ENCODE data around the gene LAMTOR4. TPM values are rescaled to one million over a fixed set of nuclear protein-coding genes. Genes with fewer than 3 reads are reported as not detected.

Gene LAMTOR4
- total and polyA plus RNA-seq, 2 donors (not counting 1 experiment from before 2014, with no cell fraction given) = 214 to 448 TPM

DNA sequence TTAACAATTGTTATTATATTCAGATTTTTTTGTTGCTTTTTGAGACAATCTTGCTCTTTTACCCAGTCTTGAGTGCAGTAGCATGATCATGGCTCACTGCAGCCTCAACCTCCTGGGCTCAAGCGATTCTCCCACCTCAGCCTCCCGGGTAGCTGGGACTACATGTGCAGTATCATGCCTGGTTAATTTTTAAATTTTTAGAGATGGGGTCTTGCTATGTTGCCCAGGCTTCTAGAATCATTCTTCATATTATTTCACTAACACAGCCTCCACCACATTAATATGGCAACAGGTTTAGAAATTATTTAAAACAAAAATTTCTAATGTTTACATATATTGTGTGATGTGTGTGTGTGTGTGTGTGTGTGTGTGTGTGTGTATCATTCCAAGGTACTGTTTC is 1.4 kb upstream of the LAMTOR4 start:
- H3K79me2 ChIP-seq (ENCODE audit: control insufficient read depth, insufficient read depth, low read length) = peaks cover 33% of the 10 kb centered on the region
- H2AFZ ChIP-seq (ENCODE audit: insufficient read depth, low read depth, low read length, poor library complexity, severe bottlenecking) = no peak overlapping the region
- Mint-ChIP-seq H3K27me3 (no peaks in the 10 kb centered on the region), H3K4me1 (peaks cover 26% of the 10 kb centered on the region), H3K9me3 (ENCODE audit: insufficient read depth) (no peaks in the 10 kb centered on the region), H3K4me3 (peak overlapping the region; percentile 88), H3K27ac (no peak overlapping the region)
- CTCF ChIA-PET = interaction anchor here (0.6 to 1.4 kb wide), 5 partner anchors 8 to 412 kb away, joined by 3 read pairs; no protein-coding TSS in a partner anchor
- H3K4me1 ChIP-seq (ENCODE audit: control insufficient read depth in 2 of 2, insufficient read depth in 2 of 2, low read length in 2 of 2) = peaks cover 22 to 32% of the 10 kb centered on the region in 2 donors
- DNase-seq (no peak), ATAC-seq (ENCODE audit: low read depth) (no peak)
- no peak overlapping the region for H3K4me3 ChIP-seq (ENCODE audit: control extremely low read depth in 1 of 5, extremely low read depth in 1 of 5, insufficient read depth in 1 of 5, low read depth in 2 of 5, low read length in 4 of 5)
- TF ChIP-seq EZH2 (IDR thresholded peaks at IDR 0.05; ENCODE audit: borderline replicate concordance, insufficient read depth, low read depth, low read length, poor library complexity, severe bottlenecking) = no peak
- TF ChIP-seq, protein P1, sequence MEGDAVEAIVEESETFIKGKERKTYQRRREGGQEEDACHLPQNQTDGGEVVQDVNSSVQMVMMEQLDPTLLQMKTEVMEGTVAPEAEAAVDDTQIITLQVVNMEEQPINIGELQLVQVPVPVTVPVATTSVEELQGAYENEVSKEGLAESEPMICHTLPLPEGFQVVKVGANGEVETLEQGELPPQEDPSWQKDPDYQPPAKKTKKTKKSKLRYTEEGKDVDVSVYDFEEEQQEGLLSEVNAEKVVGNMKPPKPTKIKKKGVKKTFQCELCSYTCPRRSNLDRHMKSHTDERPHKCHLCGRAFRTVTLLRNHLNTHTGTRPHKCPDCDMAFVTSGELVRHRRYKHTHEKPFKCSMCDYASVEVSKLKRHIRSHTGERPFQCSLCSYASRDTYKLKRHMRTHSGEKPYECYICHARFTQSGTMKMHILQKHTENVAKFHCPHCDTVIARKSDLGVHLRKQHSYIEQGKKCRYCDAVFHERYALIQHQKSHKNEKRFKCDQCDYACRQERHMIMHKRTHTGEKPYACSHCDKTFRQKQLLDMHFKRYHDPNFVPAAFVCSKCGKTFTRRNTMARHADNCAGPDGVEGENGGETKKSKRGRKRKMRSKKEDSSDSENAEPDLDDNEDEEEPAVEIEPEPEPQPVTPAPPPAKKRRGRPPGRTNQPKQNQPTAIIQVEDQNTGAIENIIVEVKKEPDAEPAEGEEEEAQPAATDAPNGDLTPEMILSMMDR (IDR thresholded peaks at IDR 0.05) = no peak
- H3K27ac ChIP-seq (ENCODE audit: low read length in 2 of 2) = no peak overlapping the region
- H3K9me3 ChIP-seq (ENCODE audit: control extremely low read depth in 1 of 3, control insufficient read depth in 2 of 3, insufficient read depth in 1 of 3, low read length in 2 of 3) = no peaks in the 10 kb centered on the region
- no peaks in the 10 kb centered on the region for H4K20me1 ChIP-seq (ENCODE audit: control insufficient read depth, insufficient read depth, low read length, poor library complexity, severe bottlenecking)
- no CpG with 5 or more reads among the region's 2 CpGs for WGBS (ENCODE audit: insufficient coverage)
- intact Hi-C loops (cut with micrococcal nuclease) = loop anchor here (5.0 kb wide), 2 partner anchors 65 to 125 kb away; no protein-coding TSS in a partner anchor
- peaks cover 0 to 5% of the 10 kb centered on the region in 2 experiments for H3K36me3 ChIP-seq (replicated peaks in 1 of 2; ENCODE audit: control extremely low read depth in 1 of 2, control insufficient read depth in 1 of 2, extremely low read depth in 1 of 2, insufficient read depth in 2 of 2, low read length in 1 of 2)
- no peak overlapping the region for H3K9ac ChIP-seq (ENCODE audit: low read length)
- H3K4me2 ChIP-seq (replicated peaks; ENCODE audit: low read depth, low read length, poor library complexity, severe bottlenecking) = no peak overlapping the region
- POLR2A ChIA-PET = interaction anchor here (1.2 to 2.5 kb wide), 3 partner anchors 10 to 74 kb away, joined by 3 to 16 read pairs (median 11); partner anchors contain the start of genes GPC2, STAG3 and TRAPPC14
- no peaks in the 10 kb centered on the region for H3K27me3 ChIP-seq (replicated peaks in 1 of 4; ENCODE audit: control extremely low read depth in 1 of 4, control insufficient read depth in 3 of 4, insufficient read depth in 4 of 4, low read length in 3 of 4)

DNA sequence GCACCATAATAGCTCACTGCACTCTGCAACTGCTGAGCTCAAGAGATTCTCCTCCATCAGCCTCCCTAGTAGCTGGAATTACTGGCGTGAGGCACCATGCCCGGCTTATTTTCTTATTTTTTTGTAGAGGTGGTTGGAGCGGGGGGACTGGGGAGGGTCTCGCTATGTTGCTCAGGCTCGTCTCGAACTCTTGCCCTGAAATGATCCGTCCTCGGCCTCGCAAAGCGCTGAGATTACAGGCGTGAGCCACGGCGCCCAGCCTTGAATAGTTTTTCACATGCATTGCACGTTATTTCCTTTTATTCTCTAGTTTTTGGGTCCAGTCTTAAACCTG is 526 bp upstream of the LAMTOR4 start:
- H3K79me2 ChIP-seq (ENCODE audit: control insufficient read depth, insufficient read depth, low read length) = peaks cover 42% of the 10 kb centered on the region
- POLR2A ChIA-PET = interaction anchor here (0.7 to 2.5 kb wide), 15 partner anchors 9 to 437 kb away, joined by 3 to 16 read pairs (median 5); partner anchors contain the start of genes AP4M1, GAL3ST4, GPC2 and MEPCE
- intact Hi-C loops (cut with micrococcal nuclease) = loop anchor here (1.0 to 5.0 kb wide), 8 partner anchors 10 to 280 kb away; partner anchors contain the start of genes AP4M1, GPC2, MCM7 and STAG3
- H3K4me2 ChIP-seq (replicated peaks; ENCODE audit: low read depth, low read length, poor library complexity, severe bottlenecking) = peak overlapping the region; percentile 97
- no peaks in the 10 kb centered on the region for H4K20me1 ChIP-seq (ENCODE audit: control insufficient read depth, insufficient read depth, low read length, poor library complexity, severe bottlenecking)
- H3K9me3 ChIP-seq (ENCODE audit: control extremely low read depth in 1 of 3, control insufficient read depth in 2 of 3, insufficient read depth in 1 of 3, low read length in 2 of 3) = no peaks in the 10 kb centered on the region
- 24% methylated on average over 13 of the region's 14 CpGs for WGBS (ENCODE audit: insufficient coverage)
- CTCF ChIA-PET = interaction anchor here (0.9 to 3.5 kb wide), 10 partner anchors 9 to 260 kb away, joined by 3 to 27 read pairs (median 3); partner anchors contain the start of genes GPC2, MCM7, STAG3 and TRAPPC14
- no peak for ATAC-seq (ENCODE audit: low read depth)
- H3K9ac ChIP-seq (ENCODE audit: low read length) = peak overlapping the region; percentile 99
- no peak for TF ChIP-seq EZH2 (IDR thresholded peaks at IDR 0.05; ENCODE audit: borderline replicate concordance, insufficient read depth, low read depth, low read length, poor library complexity, severe bottlenecking)
- no peaks in the 10 kb centered on the region for H3K27me3 Mint-ChIP-seq
- peak overlapping the region; percentile 38 to 98 (median 67) for H3K4me3 ChIP-seq (ENCODE audit: control extremely low read depth in 1 of 5, extremely low read depth in 1 of 5, insufficient read depth in 1 of 5, low read depth in 2 of 5, low read length in 4 of 5)
- peak overlapping the region; percentile 82 to 97 for H3K27ac ChIP-seq (ENCODE audit: low read length in 2 of 2)
- peak overlapping the region; percentile 98 for H2AFZ ChIP-seq (ENCODE audit: insufficient read depth, low read depth, low read length, poor library complexity, severe bottlenecking)
- no peaks in the 10 kb centered on the region for H3K27me3 ChIP-seq (replicated peaks in 1 of 4; ENCODE audit: control extremely low read depth in 1 of 4, control insufficient read depth in 3 of 4, insufficient read depth in 4 of 4, low read length in 3 of 4)
- peak overlapping the region; percentile 95 for H3K27ac Mint-ChIP-seq
- DNase-seq = no peak
- no peaks in the 10 kb centered on the region for H3K9me3 Mint-ChIP-seq (ENCODE audit: insufficient read depth)
- peaks cover 31% of the 10 kb centered on the region for H3K4me1 Mint-ChIP-seq
- H3K36me3 ChIP-seq (replicated peaks in 1 of 2; ENCODE audit: control extremely low read depth in 1 of 2, control insufficient read depth in 1 of 2, extremely low read depth in 1 of 2, insufficient read depth in 2 of 2, low read length in 1 of 2) = peaks cover 0 to 11% of the 10 kb centered on the region in 2 experiments
- peak overlapping the region; percentile 88 for H3K4me3 Mint-ChIP-seq
- H3K4me1 ChIP-seq (ENCODE audit: control insufficient read depth in 2 of 2, insufficient read depth in 2 of 2, low read length in 2 of 2) = peaks cover 31 to 40% of the 10 kb centered on the region in 2 donors
